Hepatocyte (in vitro differentiated cells): Measurements from ENCODE around the gene LPP. TPM values are rescaled to one million over a fixed set of nuclear protein-coding genes. Genes with fewer than 3 reads are reported as not detected.

ENCODE experiments used
- DNase-seq: peaks from one replicate; pipeline ENCODE4 v3.0.0-alpha.2; 2016; ENCODE audit warnings: low spot score
- H2AFZ ChIP-seq: fragments of 200-600 bp; sonication (generic); 2 replicates; pipeline ENCODE4 v1.6.0; 2016; ENCODE audit warnings: antibody characterized with exemption, mild to moderate bottlenecking
- H3K27ac ChIP-seq: fragments of 200-600 bp; sonication (generic); 2 replicates; pipeline ENCODE4 v1.5.1; 2016; ENCODE audit warnings: mild to moderate bottlenecking
- H3K27me3 ChIP-seq: fragments of 200-600 bp; sonication (generic); 2 replicates; pipeline ENCODE4 v1.6.1; 2016
- H3K36me3 ChIP-seq: fragments of 200-600 bp; sonication (generic); replicated peaks from 2 replicates; pipeline ENCODE4 v1.5.1; 2016; ENCODE audit warnings: low read depth; ENCODE audit not compliant: insufficient read depth
- H3K4me1 ChIP-seq: fragments of 200-600 bp; sonication (generic); 2 replicates; pipeline ENCODE4 v1.5.1; 2016; ENCODE audit warnings: mild to moderate bottlenecking, moderate library complexity; ENCODE audit not compliant: insufficient read depth
- H3K4me2 ChIP-seq: fragments of 200-600 bp; sonication (generic); 2 replicates; pipeline ENCODE4 v1.6.0; 2016
- H3K4me3 ChIP-seq: fragments of 200-600 bp; sonication (generic); 2 replicates; pipeline ENCODE4 v1.5.1; 2016; ENCODE audit warnings: mild to moderate bottlenecking
- H3K79me2 ChIP-seq: fragments of 200-600 bp; sonication (generic); 2 replicates; pipeline ENCODE4 v1.6.0; 2017; ENCODE audit warnings: mild to moderate bottlenecking
- H3K9me2 ChIP-seq: fragments of 200-600 bp; sonication (generic); replicated peaks from 2 replicates; pipeline ENCODE4 v1.6.0; 2017; ENCODE audit warnings: mild to moderate bottlenecking; ENCODE audit not compliant: insufficient read depth
- H3K9me3 ChIP-seq: fragments of 200-600 bp; sonication (generic); 2 replicates; pipeline ENCODE4 v1.5.1; 2016; ENCODE audit warnings: low read depth, mild to moderate bottlenecking
- H4K20me1 ChIP-seq: fragments of 200-600 bp; sonication (generic); 2 replicates; pipeline ENCODE4 v1.6.0; 2016; ENCODE audit warnings: mild to moderate bottlenecking; ENCODE audit not compliant: insufficient read depth, poor library complexity, severe bottlenecking
- EZH2 ChIP-seq: fragments of 200-600 bp; sonication (generic); IDR thresholded peaks from 2 replicates; pipeline ENCODE4 v1.6.1; 2016; ENCODE audit warnings: antibody characterized with exemption, mild to moderate bottlenecking, borderline replicate concordance
- EZH2phosphoT487 ChIP-seq: fragments of 200-600 bp; sonication (generic); IDR thresholded peaks from one replicate; pipeline ENCODE4 v1.6.1; 2018; ENCODE audit warnings: antibody characterized with exemption, mild to moderate bottlenecking, low read depth, moderate library complexity; ENCODE audit not compliant: unreplicated experiment, severe bottlenecking
- WGBS: methylation state at CpG from one replicate; pipeline ENCODE4 v1.1.6; 2016; ENCODE audit warnings: low lambda C conversion rate; ENCODE audit errors: missing lambda C conversion rate; 5-methylcytosine and 5-hydroxymethylcytosine counted together
- polyA plus RNA-seq: library from polyadenylated mRNA; unstranded; fragments of >200 nt; fragmentation: Nextera tagmentation; extraction: Ambion mirVana; gene quantifications from 2 replicates; pipeline ENCODE4 v1.2.1, GENCODE V29; 2016
- total RNA-seq: library from RNA; depleted of rRNA; stranded (reverse); fragments of >200 nt; gene quantifications from 2 replicates; pipeline ENCODE4 v1.2.3, GENCODE V29; 2014
- TF ChIP-seq, protein P1 (sequence below): fragments of 200-600 bp; sonication (generic); IDR thresholded peaks from 2 replicates; pipeline ENCODE4 v1.5.1; 2016; ENCODE audit warnings: antibody characterized with exemption, mild to moderate bottlenecking; ENCODE audit not compliant: poor library complexity

Gene LPP
- total and polyA plus RNA-seq, 2 experiments from 2014 or later, result 53.2 to 73.8 TPM

- no peak overlapping the region for H3K4me2 ChIP-seq
- H3K9me3 ChIP-seq, result no peaks in the 10 kb centered on the region
- no peak overlapping the region for H3K27ac ChIP-seq
- no peaks in the 10 kb centered on the region for H3K9me2 ChIP-seq
- H4K20me1 ChIP-seq, result no peaks in the 10 kb centered on the region
- TF ChIP-seq, protein P1, sequence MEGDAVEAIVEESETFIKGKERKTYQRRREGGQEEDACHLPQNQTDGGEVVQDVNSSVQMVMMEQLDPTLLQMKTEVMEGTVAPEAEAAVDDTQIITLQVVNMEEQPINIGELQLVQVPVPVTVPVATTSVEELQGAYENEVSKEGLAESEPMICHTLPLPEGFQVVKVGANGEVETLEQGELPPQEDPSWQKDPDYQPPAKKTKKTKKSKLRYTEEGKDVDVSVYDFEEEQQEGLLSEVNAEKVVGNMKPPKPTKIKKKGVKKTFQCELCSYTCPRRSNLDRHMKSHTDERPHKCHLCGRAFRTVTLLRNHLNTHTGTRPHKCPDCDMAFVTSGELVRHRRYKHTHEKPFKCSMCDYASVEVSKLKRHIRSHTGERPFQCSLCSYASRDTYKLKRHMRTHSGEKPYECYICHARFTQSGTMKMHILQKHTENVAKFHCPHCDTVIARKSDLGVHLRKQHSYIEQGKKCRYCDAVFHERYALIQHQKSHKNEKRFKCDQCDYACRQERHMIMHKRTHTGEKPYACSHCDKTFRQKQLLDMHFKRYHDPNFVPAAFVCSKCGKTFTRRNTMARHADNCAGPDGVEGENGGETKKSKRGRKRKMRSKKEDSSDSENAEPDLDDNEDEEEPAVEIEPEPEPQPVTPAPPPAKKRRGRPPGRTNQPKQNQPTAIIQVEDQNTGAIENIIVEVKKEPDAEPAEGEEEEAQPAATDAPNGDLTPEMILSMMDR, result no peak
- TF ChIP-seq EZH2, result no peak
- TF ChIP-seq EZH2phosphoT487, result no peak
- H3K79me2 ChIP-seq, result peaks cover 80% of the 10 kb centered on the region
- H3K36me3 ChIP-seq, result no peaks in the 10 kb centered on the region
- no peak overlapping the region for H2AFZ ChIP-seq
- DNase-seq, result no peak
- no peaks in the 10 kb centered on the region for H3K27me3 ChIP-seq
- H3K4me1 ChIP-seq, result peaks cover 16% of the 10 kb centered on the region
- H3K4me3 ChIP-seq, result no peak overlapping the region
- WGBS, result 64% methylated on average over 3 of the region's 3 CpGs
Measured at GRCh38 chr3:188286087-188286513, 132.1 kb downstream of the LPP start.

- 76% methylated on average over 4 of the region's 4 CpGs for WGBS
- H3K9me2 ChIP-seq, result no peaks in the 10 kb centered on the region
- no peaks in the 10 kb centered on the region for H3K9me3 ChIP-seq
- H3K4me3 ChIP-seq, result no peak overlapping the region
- DNase-seq, result no peak
- no peak for TF ChIP-seq EZH2phosphoT487
- no peak for TF ChIP-seq EZH2
- TF ChIP-seq, protein P1, result no peak
- H3K79me2 ChIP-seq, result peaks cover 79% of the 10 kb centered on the region
- no peaks in the 10 kb centered on the region for H3K36me3 ChIP-seq
- H3K4me1 ChIP-seq, result peaks cover 10% of the 10 kb centered on the region
- no peak overlapping the region for H2AFZ ChIP-seq
- no peak overlapping the region for H3K27ac ChIP-seq
- no peaks in the 10 kb centered on the region for H3K27me3 ChIP-seq
- H3K4me2 ChIP-seq, result no peak overlapping the region
- no peaks in the 10 kb centered on the region for H4K20me1 ChIP-seq
Measured at GRCh38 chr3:188287339-188287738, 133.4 kb downstream of the LPP start.

- Histone ChIP-seq H3K36me3 (no peaks in the 10 kb centered on the region), H3K4me1 (peaks cover 6% of the 10 kb centered on the region), H3K4me2 (no peak overlapping the region), H4K20me1 (no peaks in the 10 kb centered on the region), H3K27ac (no peak overlapping the region), H3K9me2 (no peaks in the 10 kb centered on the region), H3K79me2 (peaks cover 85% of the 10 kb centered on the region), H3K9me3 (no peaks in the 10 kb centered on the region), H3K4me3 (no peak overlapping the region), H2AFZ (no peak overlapping the region), H3K27me3 (no peaks in the 10 kb centered on the region)
- TF ChIP-seq EZH2phosphoT487 (no peak), EZH2 (no peak)
- TF ChIP-seq, protein P1, result no peak
- no peak for DNase-seq
- WGBS, result 81% methylated on average over 6 of the region's 6 CpGs
Measured at GRCh38 chr3:188287762-188288505, 134.0 kb downstream of the LPP start.
